HG03159 (cell line): Measurements from ENCODE around the gene FRAS1.
A peak's percentile ranks its signal among the peaks of the same experiment; 100 is the strongest.
"Not testable (repeated sequence)": the region's sequence is repeated elsewhere in the genome, so short reads cannot be mapped to it uniquely, and the experiment has no call there.

Experiments
- ATAC-seq: cut with Tn5 transposase; IDR thresholded peaks from one replicate; pipeline ENCODE4 v1.9.1; 2021; ENCODE audit warnings: mild to moderate bottlenecking, moderate library complexity; ENCODE audit not compliant: unreplicated experiment

The FRAS1 gene, protein sequence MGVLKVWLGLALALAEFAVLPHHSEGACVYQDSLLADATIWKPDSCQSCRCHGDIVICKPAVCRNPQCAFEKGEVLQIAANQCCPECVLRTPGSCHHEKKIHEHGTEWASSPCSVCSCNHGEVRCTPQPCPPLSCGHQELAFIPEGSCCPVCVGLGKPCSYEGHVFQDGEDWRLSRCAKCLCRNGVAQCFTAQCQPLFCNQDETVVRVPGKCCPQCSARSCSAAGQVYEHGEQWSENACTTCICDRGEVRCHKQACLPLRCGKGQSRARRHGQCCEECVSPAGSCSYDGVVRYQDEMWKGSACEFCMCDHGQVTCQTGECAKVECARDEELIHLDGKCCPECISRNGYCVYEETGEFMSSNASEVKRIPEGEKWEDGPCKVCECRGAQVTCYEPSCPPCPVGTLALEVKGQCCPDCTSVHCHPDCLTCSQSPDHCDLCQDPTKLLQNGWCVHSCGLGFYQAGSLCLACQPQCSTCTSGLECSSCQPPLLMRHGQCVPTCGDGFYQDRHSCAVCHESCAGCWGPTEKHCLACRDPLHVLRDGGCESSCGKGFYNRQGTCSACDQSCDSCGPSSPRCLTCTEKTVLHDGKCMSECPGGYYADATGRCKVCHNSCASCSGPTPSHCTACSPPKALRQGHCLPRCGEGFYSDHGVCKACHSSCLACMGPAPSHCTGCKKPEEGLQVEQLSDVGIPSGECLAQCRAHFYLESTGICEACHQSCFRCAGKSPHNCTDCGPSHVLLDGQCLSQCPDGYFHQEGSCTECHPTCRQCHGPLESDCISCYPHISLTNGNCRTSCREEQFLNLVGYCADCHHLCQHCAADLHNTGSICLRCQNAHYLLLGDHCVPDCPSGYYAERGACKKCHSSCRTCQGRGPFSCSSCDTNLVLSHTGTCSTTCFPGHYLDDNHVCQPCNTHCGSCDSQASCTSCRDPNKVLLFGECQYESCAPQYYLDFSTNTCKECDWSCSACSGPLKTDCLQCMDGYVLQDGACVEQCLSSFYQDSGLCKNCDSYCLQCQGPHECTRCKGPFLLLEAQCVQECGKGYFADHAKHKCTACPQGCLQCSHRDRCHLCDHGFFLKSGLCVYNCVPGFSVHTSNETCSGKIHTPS (N-terminal part only)

DNA sequence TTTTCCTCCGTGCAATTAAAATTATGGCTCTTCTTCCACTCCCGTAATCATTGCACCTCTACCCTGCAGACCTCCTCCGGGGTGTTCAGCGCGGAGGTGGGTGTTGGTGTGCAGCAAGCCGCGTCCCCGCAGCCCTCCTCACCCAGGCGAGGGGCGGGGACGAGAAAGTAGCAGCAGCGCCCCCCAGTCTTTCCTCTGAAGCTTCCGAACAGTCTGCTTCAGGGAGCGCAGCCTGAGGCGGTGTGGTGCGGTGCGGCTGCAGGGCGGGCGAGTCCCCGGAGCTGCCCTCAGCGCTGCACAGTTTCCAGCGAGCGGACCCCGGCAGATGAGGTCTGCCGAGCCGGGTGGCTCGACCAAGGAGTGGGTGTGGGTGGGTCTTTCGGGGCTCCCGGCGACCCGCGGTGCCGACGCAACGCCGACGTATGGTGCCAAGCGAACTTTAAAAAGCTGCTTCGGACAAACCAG, at the start of gene FRAS1:
Gene FRAS1 (plus strand): TSS at position 189 of the 465 bp plus-strand sequence. CDS start 687 bp downstream, outside the sequence.
- peak; percentile 34 for ATAC-seq

DNA sequence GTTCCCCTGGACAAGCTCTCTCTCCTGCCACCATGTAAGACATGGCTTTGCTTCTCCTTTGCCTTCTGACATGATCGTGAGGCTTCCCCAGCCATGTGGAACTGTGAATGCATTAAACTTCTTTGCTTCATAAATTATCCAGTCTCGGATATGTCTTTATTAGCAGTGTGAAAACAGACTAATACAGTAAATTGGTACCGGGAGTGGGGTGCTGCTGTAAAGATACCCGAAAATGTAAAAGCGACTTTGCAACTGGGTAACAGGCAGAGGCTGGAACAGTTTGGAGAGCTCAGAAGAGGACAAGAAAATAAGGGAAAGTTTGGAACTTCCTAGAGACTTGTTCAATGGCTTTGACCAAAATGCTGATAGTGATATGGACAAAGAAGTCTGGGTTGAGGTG, 46.1 kb upstream of the FRAS1 start:
- ATAC-seq = not testable (repeated sequence)

DNA sequence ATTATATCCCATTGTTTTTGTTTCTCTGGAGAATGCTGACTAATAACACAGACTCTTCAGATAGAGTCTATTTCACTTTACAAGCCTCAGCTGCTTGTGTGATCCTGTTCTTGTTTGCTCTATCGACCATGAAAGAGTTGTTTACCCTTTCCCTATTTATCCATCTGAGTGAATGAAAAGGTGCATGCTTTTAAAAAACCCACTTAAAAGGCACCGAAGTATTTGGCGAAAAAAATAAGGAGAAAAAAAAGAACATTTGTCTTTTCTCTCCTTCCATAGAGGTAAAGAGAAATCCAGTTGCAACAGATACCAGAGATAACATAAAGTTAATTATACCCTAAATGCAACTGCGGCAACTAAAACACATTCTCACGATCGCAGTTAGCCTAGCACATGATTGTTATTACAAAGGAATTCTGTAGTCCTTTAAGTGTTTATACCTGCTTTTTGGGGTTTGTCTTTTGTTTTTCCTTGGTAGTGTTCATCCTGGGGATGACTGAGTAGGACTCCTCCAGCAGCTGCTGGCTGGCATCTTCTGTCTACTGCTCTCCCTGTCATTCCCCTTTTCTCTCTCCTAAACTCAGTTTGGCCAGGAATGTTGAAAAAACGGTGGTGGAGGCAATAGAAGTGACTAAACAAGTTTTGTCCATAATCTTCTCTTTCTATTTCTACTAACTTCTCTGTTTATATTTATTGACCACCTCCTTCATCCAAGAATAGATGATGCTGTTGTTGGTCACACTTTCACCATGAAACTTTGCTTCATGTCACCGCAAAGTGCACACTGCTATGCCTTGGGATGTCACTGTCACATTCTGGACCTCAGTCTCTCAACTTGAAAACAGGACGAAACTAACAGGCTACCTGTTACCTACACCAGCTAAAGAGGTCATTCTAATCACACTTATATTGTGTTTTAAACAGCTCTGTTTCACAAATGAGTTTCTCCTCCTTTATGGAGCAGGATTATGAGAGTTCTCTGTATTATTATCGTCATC, 41.9 kb upstream of the FRAS1 start:
- ATAC-seq = no peak

DNA sequence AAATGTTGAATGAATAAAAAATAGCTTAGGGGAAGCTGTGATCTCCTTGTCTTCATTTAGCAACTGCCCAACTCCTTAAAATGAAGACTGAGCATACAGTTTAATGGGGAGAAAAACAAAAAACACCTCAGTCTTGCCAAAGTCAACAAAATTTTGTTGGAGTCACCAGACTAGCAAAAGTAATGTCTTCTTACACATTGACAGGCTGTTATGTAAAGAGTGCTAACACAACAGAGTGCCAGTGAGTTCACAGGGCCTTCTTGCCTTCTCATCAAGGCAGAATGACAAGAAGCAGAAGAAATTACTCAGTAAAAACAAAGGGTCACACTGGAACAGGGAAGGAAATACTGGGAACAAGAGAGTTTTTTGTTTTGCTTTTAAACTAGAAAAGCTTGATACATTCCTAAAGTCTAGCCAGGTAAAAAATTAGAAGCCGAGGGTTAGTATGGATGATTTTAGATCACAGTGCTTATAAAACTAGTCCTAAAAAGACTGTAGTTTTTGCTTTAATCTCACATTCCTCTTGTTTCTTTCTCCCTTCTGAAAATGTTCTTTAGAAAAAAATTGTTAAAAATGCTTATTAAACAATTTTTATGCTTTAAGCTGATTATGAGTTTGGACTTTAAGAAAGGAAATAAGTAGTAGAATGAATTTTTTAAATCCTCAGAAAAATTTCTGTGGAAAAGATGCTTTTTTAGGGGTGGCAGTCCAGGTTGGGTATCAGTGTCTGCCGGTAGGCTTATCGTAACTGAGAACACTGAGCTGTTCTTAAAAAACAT, 38.7 kb upstream of the FRAS1 start:
- no peak for ATAC-seq

DNA sequence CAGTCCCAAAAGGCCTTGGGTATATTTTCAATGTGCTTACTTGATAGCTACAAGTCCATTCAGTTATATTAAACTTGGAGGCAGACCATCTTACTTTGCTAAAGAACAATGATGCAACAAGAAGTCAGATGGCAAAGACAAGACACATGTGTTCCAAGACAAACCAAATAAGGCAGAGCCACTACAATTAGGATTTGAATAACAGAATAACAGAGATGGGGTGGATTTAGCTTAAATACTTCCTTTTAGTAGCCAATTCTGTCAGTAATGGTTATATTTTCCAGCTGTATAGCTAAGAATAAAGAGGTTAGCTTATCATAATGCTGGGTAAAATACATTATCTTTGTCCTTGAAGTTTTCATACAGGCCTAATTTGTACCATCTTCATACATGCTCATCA, 37.7 kb upstream of the FRAS1 start:
- ATAC-seq = no peak

DNA sequence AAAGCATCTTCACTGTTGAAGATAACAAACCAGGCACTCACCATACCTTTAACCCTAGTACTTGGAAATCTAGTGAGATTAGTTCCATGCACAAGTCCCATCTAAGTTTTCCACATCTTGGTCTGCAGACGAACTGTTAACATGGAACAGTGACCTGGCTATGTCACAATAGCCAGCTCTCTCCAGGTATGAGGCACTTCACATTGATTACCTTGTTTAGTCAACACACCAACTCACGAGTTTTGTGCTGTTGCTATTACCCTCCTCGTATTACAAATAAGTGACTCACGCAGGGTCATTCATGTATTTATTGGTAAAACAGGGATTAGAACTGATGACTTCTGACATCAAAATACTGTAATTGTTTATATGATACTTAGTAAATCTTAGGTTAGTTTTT, 36.4 kb upstream of the FRAS1 start:
- ATAC-seq = no peak

DNA sequence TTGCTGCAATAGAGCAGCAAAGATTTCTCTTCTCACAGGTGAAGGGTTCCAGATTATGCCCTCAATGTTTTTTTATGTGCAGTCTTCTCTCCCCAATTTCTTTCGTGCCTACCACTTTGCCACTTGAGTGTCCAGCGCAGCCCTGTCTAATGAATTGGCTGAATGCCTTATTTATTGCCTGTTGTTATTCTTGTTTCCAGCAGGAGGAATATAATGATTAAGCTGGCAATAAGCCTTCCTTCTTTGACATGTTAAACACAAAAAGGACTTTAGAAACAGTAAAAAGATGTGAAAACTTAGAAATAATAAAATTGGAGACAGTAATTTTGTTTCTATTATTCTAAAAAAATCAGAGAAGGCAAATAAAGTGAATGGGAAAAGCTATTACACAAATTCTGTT, 34.6 kb upstream of the FRAS1 start:
- ATAC-seq = no peak

DNA sequence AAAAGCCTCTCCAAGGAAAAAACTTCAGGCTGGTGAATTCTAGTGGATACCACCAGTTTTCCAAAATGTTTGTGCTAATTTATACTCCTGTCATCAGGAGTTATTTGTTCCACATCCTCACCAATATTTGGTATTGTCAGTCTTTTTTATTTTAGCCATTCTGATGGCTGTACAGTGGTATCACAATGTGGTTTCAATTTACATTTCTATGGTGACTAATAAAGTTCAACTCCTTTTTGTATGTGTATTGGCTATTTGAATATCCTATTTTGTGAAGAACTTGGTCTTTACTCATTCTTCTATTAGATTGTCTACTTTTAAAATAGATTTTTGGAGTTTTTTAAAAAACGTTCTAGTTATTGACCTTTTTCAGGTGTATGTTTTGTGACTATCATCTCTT, 33.0 kb upstream of the FRAS1 start:
- ATAC-seq = no peak

DNA sequence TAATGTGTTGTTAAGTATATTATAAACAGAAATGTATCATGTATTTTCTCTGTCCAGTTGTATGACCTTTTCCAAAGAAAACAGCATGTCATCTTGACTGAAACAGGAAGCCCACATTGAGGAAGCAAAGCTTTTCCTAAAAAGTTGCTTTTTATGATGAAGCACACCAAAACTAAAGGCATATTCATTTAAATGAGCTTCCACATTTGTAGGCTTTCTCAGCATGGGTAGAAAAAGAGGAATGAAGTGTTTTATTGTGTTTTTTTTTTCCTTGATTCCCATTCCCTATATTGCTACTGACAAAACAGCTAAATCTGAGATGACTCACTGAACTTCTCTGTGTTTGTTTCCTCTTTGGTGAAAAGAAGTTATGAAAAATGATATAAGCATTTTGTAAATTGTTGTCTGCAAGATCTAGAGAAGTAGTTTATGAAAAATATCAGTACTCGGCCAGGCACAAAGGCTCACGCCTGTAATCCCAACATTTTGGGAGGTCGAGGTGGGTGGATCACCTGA, 32.5 kb upstream of the FRAS1 start:
- ATAC-seq = no peak

DNA sequence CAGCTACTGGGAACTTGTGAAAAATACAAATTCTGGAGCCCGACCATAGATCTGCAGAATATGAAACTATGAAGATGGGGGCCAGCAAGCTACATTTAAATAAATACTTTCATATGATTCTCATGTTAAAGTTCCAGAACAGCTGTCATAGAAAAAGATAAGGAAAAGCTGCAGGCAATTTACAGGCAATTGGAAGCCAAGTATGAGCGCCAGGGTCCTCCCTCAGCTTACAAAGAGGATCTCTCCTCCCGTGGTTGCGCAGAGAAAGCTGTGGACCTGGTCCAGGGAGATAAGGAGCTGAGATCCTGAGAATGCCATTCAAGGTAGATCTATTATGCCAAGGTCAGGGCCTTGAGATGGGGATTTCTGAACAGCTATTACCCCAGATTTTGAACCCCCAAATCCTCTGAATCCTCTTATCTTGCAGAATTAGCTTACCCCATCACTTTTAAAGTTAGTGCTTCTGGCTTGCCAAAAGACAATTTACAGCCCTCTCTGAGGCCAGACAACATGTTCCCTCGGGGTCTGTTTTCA, 25.6 kb upstream of the FRAS1 start:
- no peak for ATAC-seq

DNA sequence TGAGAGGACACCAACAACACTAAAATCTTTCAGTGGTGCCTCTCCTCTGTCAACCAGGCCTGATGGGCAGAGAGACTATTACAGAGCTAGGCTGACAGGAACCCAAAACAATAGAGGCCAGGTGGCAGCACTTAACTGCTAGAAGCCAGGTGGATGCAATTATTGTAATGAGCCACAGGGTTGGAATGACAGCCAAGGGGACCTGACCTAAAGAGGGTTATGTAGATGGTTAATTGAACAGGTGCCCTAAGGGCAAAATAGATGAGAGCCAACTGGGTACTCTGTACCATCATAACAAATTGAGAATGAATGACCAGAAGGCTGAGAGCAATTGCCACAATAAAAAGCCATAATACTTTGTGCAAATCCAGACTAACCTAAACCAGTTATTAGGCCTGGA, 24.7 kb upstream of the FRAS1 start:
- no peak for ATAC-seq

DNA sequence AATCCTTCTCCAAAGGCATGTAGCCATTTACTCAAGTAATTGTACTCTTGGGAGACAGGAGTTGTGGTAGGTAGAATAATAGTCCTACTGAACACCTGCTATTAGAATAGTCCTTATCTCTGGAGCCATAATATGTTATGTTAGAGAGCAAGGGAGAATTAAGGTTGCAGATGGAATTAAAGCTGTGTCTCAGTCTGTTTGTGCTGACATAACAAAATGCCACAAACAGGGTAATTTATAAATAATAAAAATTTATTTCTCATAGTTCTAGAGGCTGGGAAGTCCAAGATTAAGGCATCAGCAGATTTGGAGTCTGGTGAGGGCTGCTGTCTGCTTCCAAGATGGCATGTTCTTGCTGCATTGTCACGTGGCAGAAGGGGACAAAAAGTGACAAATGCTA, 24.2 kb upstream of the FRAS1 start:
- no peak for ATAC-seq

DNA sequence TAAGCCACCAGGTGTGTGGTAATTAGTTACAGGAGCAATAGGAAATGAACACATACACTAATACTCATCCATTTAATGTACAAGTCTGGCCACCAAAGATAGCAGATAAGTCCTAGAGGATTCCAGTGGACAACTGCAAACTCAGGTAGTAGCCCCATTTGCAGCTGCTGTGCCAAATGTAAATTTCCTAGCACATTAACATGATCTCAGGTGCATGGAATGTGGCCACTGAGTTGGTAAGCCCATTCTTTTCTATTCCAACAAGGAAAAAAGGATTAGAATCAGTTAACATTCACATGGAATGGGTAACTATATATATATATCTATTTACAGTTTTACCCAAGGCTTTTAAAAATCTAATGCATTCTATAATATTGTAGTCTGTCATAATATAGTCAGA, 23.3 kb upstream of the FRAS1 start:
- ATAC-seq = no peak

DNA sequence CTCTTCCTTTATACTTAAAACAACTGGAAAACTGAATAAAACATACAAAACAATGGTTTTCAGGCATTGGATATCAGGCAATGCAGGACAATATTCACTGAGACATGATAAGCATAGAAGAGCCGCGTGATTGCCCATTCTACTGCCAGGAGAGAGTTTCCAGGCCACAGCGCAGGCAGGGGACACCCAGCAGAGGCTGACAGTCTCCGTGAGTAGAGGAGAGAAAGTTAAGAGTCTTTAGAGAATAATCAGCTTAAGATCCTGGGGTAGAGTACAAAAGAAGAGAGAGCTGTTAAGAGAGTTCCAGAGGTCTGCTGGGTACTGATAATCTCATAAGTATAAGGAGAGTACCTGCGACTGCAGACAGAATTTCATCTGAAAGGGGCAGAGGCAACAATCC, 18.4 kb upstream of the FRAS1 start:
- ATAC-seq = no peak

DNA sequence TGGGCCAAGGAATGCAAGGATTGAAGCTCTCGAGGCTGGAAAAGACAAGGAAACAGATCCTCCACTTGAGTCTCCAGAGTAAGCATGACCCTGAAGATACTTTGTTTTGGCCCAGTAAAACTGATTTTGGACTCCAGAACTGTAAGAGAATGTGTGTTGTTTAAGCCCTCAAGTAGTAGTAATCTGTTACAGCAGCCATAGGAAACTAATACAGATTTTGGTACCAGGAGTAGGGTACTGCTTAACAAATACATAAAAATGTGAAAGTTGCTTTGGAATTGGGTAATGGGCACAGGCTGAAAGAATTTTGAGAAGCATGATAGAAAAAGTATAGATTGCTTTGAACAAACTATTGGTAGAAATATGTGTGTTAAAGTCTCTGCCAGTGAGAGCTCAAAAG, 17.4 kb upstream of the FRAS1 start:
- ATAC-seq = no peak

DNA sequence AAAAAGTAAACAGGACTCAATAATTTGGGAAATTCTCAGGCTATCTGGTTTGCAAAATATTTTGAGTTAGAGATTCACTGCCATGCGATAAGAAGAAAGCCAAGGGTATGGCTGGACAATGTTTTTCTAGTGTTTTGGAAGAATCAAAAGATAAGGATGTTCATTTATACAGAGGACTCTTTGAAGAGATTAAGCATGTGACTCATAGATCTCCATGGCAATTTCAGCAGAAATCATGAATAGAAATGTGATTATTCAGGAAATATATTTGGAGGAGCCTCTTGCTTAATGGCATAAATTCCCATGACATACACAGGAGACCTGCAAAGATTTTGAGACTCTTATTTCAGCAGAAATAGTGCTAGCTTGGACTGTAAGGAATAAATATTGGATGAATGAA, 16.7 kb upstream of the FRAS1 start:
- no peak for ATAC-seq

DNA sequence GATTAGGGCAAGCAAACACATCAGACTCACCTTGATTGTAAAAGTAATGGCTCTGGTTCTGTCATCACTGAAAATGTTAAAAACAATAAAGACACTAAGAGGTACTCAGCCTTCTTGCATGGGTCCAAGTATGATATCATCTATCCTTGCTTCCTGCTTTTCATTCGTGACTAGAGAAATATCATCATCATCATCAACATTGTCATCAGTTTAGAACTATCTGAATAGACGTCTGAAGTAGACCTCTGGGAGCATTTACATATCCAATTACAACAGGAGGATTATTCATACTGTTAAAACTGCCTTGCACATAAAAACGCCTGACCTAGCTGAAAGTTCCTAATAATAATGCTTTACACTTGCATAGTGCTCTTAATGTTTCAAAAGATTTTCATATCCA, 9.8 kb upstream of the FRAS1 start:
- no peak for ATAC-seq

DNA sequence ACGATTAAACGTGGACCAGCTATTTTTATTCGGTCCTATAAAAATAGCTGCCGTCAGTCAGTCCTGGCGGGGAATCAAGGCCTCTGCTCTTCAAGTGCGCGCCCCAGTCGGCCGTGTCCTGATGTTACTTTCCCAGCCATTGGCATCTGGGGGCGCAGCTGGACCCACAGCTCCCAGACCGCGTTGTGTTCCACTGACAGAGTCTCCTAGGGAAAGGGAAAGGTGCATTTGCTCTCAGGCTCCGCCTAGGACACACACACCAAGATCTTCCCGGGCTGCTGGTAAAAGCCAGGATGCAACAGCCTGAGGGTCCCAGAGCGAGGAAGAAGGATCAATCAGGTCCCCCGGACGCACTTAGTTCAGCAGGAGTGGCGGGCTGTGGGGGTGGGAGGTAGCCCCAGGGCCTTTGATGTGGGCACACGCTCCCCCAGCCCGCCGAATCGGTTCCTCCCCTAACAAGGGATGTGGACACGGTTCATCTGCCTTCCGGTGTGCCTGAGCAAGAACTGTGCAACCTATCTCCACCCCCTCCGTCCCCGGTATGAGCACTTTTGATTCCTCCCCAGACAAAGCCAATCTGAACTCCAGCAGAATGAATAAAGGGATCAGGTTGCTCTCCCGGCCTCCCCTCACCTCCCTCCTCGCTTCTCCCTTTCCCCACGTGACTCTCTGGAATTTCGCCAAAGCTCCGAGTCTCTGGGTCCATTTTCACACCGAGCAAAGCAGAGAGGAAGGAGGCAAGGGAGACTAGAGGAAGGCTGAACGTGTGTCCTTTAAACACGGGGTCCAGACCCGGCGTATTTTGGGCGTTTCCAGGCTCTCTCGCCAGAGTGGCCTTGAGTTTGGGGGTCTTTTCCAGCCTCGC, 626 bp upstream of the FRAS1 start:
- peak; percentile 70 for ATAC-seq
